ENCODE measurements around the gene SPRR2B. TPM values are rescaled to one million over a fixed set of nuclear protein-coding genes. Genes with fewer than 3 reads are reported as not detected.
"Not testable (repeated sequence)": the region's sequence is repeated elsewhere in the genome, so short reads cannot be mapped to it uniquely, and the experiment has no call there.

The SPRR2B gene
- total RNA-seq, 1 experiment from 2014 or later = not detected

- ATAC-seq (no peak), DNase-seq (ENCODE audit: low read depth, low spot score) (no peak)
- ChIA-PET POLR2A (no interaction called here), CTCF (interaction anchor here (0.8 kb wide), 1 partner anchor 134 kb away, joined by 3 read pairs; no protein-coding TSS in a partner anchor)
- Histone ChIP-seq H3K4me1 (ENCODE audit: control insufficient read depth, insufficient read depth, low read length) (no peaks in the 10 kb centered on the region), H3K4me3 (ENCODE audit: low read depth in 2 of 2, low read length in 2 of 2) (no peak overlapping the region), H3K36me3 (ENCODE audit: control insufficient read depth, insufficient read depth, low read length) (no peaks in the 10 kb centered on the region), H3K27me3 (ENCODE audit: control insufficient read depth, insufficient read depth, low read length) (peaks cover 5% of the 10 kb centered on the region; the same call in 1 of the 2 replicates), H3K27ac (ENCODE audit: low read length) (no peak overlapping the region), H3K9me3 (ENCODE audit: control insufficient read depth, insufficient read depth, low read depth, low read length) (no peaks in the 10 kb centered on the region)
- in situ Hi-C loops (cut with HindIII; ENCODE audit: low pct_unique_long_range_greater_than_20kb, low sequenced_read_pairs) = no loop called here
- TF ChIP-seq CTCF (IDR thresholded peaks at IDR 0.05) = no peak
- no peak for TF ChIP-seq TCF7L2 (IDR thresholded peaks at IDR 0.05; ENCODE audit: low read depth, low read length)
- no peak for TF ChIP-seq REST (IDR thresholded peaks at IDR 0.05; ENCODE audit: insufficient read depth in 1 of 2, low read depth in 2 of 2, low read length in 1 of 2)
- TF ChIP-seq POLR2AphosphoS5 (IDR thresholded peaks at IDR 0.05; ENCODE audit: low read depth, low read length) = no peak
- no peak for TF ChIP-seq SIN3A (IDR thresholded peaks at IDR 0.05; ENCODE audit: borderline replicate concordance, insufficient read depth, low read depth, low read length)
- no TSS peak for BruUV-seq (replicated peaks)
- intact Hi-C loops (cut with micrococcal nuclease; ENCODE audit: unreplicated experiment) = no loop called here
Observed at GRCh38 chr1:153058154-153058553, 13.3 kb downstream of the SPRR2B start.

GRCh38 chr1:153057375-153057774, 14.0 kb downstream of the SPRR2B start, which contains the start of gene SPRR2A:
SPRR2A (minus strand) TSS chr1:153057512; CDS start chr1:153056735, 777 bp downstream.
- Histone ChIP-seq H3K4me3 (ENCODE audit: low read depth in 2 of 2, low read length in 2 of 2) (no peak within 1 kb of the TSS), H3K9me3 (ENCODE audit: control insufficient read depth, insufficient read depth, low read depth, low read length) (no peaks in the 10 kb centered on the region), H3K27ac (ENCODE audit: low read length) (no peak within 1 kb of the TSS), H3K36me3 (ENCODE audit: control insufficient read depth, insufficient read depth, low read length) (no peaks in the 10 kb centered on the region), H3K4me1 (ENCODE audit: control insufficient read depth, insufficient read depth, low read length) (no peaks in the 10 kb centered on the region), H3K27me3 (ENCODE audit: control insufficient read depth, insufficient read depth, low read length) (peaks cover 5% of the 10 kb centered on the region; the same call in 1 of the 2 replicates)
- POLR2A ChIA-PET = no interaction called here
- in situ Hi-C loops (cut with HindIII; ENCODE audit: low pct_unique_long_range_greater_than_20kb, low sequenced_read_pairs) (no loop called here), intact Hi-C loops (cut with micrococcal nuclease; ENCODE audit: unreplicated experiment) (no loop called here)
- no peak for TF ChIP-seq CTCF (IDR thresholded peaks at IDR 0.05)
- no peak for TF ChIP-seq POLR2AphosphoS5 (IDR thresholded peaks at IDR 0.05; ENCODE audit: low read depth, low read length)
- TF ChIP-seq REST (IDR thresholded peaks at IDR 0.05; ENCODE audit: insufficient read depth in 1 of 2, low read depth in 2 of 2, low read length in 1 of 2) = no peak
- no peak for TF ChIP-seq SIN3A (IDR thresholded peaks at IDR 0.05; ENCODE audit: borderline replicate concordance, insufficient read depth, low read depth, low read length)
- no peak for TF ChIP-seq TCF7L2 (IDR thresholded peaks at IDR 0.05; ENCODE audit: low read depth, low read length)
- no TSS peak for BruUV-seq (replicated peaks)
- DNase-seq (ENCODE audit: low read depth, low spot score) (no peak), ATAC-seq (no peak)
- CTCF ChIA-PET = interaction anchor here (0.8 kb wide), 1 partner anchor 135 kb away, joined by 3 read pairs; no protein-coding TSS in a partner anchor

GRCh38 chr1:153056111-153056510, 15.3 kb downstream of the SPRR2B start:
- H3K4me1 ChIP-seq (ENCODE audit: control insufficient read depth, insufficient read depth, low read length); H3K27me3 ChIP-seq (ENCODE audit: control insufficient read depth, insufficient read depth, low read length); CTCF ChIA-PET; H3K27ac ChIP-seq (ENCODE audit: low read length); BruUV-seq (replicated peaks); intact Hi-C loops (cut with micrococcal nuclease; ENCODE audit: unreplicated experiment); H3K4me3 ChIP-seq (ENCODE audit: low read depth in 2 of 2, low read length in 2 of 2); DNase-seq (ENCODE audit: low read depth, low spot score); ATAC-seq; POLR2A ChIA-PET; H3K36me3 ChIP-seq (ENCODE audit: control insufficient read depth, insufficient read depth, low read length); in situ Hi-C loops (cut with HindIII; ENCODE audit: low pct_unique_long_range_greater_than_20kb, low sequenced_read_pairs); H3K9me3 ChIP-seq (ENCODE audit: control insufficient read depth, insufficient read depth, low read depth, low read length): not testable (repeated sequence)
